MCF 10A (cell line): ENCODE measurements around the gene IL2RA. TPM values are rescaled to one million over a fixed set of nuclear protein-coding genes. Genes with fewer than 3 reads are reported as not detected.
"Not testable (repeated sequence)": the region's sequence is repeated elsewhere in the genome, so short reads cannot be mapped to it uniquely, and the experiment has no call there.

ENCODE experiments used
- BruUV-seq: library from RNA; stranded (reverse); fragments of 400-500 nt; replicated peaks from 2 replicates; lab custom pipeline; 2021; lab: Mats Ljungman, UMichigan
- CTCF ChIA-PET: fragments of 300-600 bp; sonication (Branson Sonifier 250); formaldehyde crosslinking; extraction: SDS; loops from one replicate; lab custom pipeline; 2021; ENCODE audit warnings: antibody characterized with exemption, inconsistent platforms; lab: Yijun Ruan, JAX
- POLR2A ChIA-PET: fragments of 300-600, 350-650 bp; sonication (Branson Sonifier 250); formaldehyde crosslinking; extraction: SDS; loops from one replicate; lab custom pipeline; 2020; ENCODE audit warnings: antibody characterized with exemption, inconsistent platforms; lab: Yijun Ruan, JAX
- DNase-seq: peaks from one replicate; pipeline ENCODE4 v3.0.0-alpha.2; 2018; ENCODE audit not compliant: unreplicated experiment
- H3K27ac Mint-ChIP-seq: one replicate; pipeline ENCODE4 v1.8.0; 2022; ENCODE audit warnings: mild to moderate bottlenecking, low read depth, mixed read lengths; ENCODE audit not compliant: unreplicated experiment
- H3K27me3 Mint-ChIP-seq: one replicate; pipeline ENCODE4 v1.8.0; 2022; ENCODE audit warnings: mixed read lengths; ENCODE audit not compliant: insufficient read depth, unreplicated experiment
- H3K36me3 Mint-ChIP-seq: one replicate; pipeline ENCODE4 v1.8.0; 2022; ENCODE audit warnings: mild to moderate bottlenecking, moderate library complexity, mixed read lengths; ENCODE audit not compliant: insufficient read depth, unreplicated experiment
- H3K4me1 Mint-ChIP-seq: one replicate; pipeline ENCODE4 v1.8.0; 2022; ENCODE audit warnings: mixed read lengths; ENCODE audit not compliant: insufficient read depth, unreplicated experiment
- H3K4me3 Mint-ChIP-seq: one replicate; pipeline ENCODE4 v1.8.0; 2022; ENCODE audit warnings: mild to moderate bottlenecking, moderate library complexity, mixed read lengths; ENCODE audit not compliant: unreplicated experiment
- H3K9me3 Mint-ChIP-seq: one replicate; pipeline ENCODE4 v1.8.0; 2022; ENCODE audit warnings: mixed read lengths; ENCODE audit not compliant: unreplicated experiment
- CTCF ChIP-seq: fragments of 200-600 bp; IDR thresholded peaks from one replicate; pipeline ENCODE4 v1.8.0; 2022; ENCODE audit warnings: antibody characterized with exemption, mild to moderate bottlenecking; ENCODE audit not compliant: unreplicated experiment
- intact Hi-C: fragments of 100-400 bp; cut with micrococcal nuclease; formaldehyde crosslinking; loops from 2 replicates; pipeline ENCODE4 v1.14.1; 2022
- total RNA-seq: library from RNA; stranded (reverse); gene quantifications from 2 replicates; pipeline ENCODE4 v1.2.3, GENCODE V29; 2022

The IL2RA gene
- total RNA-seq, 1 experiment from 2014 or later, result not detected

- intact Hi-C loops, result no loop called here
- ChIA-PET CTCF (no interaction called here), POLR2A (no interaction called here)
Observed at GRCh38 chr10:6045878-6046772, 16.0 kb downstream of the IL2RA start.

GRCh38 chr10:6045314-6045848 lies 16.8 kb downstream of the IL2RA start:
- no peak for DNase-seq
- Mint-ChIP-seq H3K4me3 (no peak overlapping the region), H3K27ac (no peak overlapping the region), H3K27me3 (peaks cover 90% of the 10 kb centered on the region), H3K9me3 (no peaks in the 10 kb centered on the region), H3K36me3 (no peaks in the 10 kb centered on the region), H3K4me1 (peaks cover under 1% of the 10 kb centered on the region)
- ChIA-PET POLR2A (no interaction called here), CTCF (no interaction called here)
- BruUV-seq, result no TSS peak
- intact Hi-C loops, result no loop called here
- no peak for TF ChIP-seq CTCF

More at GRCh38 chr10:6045878-6046772, 16.0 kb downstream of the IL2RA start:
- no TSS peak for BruUV-seq
- no peak for DNase-seq
- Mint-ChIP-seq H3K27me3 (peaks cover 96% of the 10 kb centered on the region), H3K4me1 (peaks cover 6% of the 10 kb centered on the region), H3K36me3 (no peaks in the 10 kb centered on the region), H3K9me3 (no peaks in the 10 kb centered on the region), H3K27ac (no peak overlapping the region), H3K4me3 (no peak overlapping the region)
- TF ChIP-seq CTCF, result no peak

DNA sequence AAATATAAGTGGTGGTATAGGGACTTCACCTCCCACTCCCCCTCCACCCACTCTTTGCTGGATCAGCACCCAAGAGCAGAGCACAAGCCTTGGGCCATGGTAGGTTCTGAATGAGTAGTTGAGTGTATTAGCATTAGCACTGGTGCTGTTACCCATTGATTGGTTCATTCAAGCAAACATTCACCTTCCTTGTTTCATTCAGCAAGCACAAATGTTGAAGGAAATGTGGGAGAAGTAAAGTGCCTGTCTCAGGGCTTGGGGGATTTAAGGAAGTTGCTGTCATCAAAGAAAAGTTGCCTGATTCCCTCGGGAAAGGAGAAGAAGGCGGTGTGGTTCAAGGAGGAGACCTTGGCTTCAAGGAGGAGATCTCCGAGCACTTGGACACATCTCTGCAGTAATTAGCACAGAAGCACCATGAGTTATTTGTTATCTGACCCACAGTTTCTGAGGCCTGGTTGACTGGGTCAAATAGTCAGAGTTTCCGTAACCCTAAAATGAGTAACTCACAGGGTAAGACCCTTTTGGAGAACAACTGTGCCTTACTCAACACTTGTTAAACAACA lies 17.3 kb downstream of the IL2RA start:
- no TSS peak for BruUV-seq
- intact Hi-C loops, result no loop called here
- Mint-ChIP-seq H3K27ac (no peak overlapping the region), H3K4me3 (no peak overlapping the region), H3K36me3 (no peaks in the 10 kb centered on the region), H3K27me3 (peaks cover 90% of the 10 kb centered on the region), H3K9me3 (no peaks in the 10 kb centered on the region), H3K4me1 (no peaks in the 10 kb centered on the region)
- no peak for DNase-seq
- ChIA-PET CTCF (no interaction called here), POLR2A (no interaction called here)
- no peak for TF ChIP-seq CTCF

- DNase-seq, result no peak
- CTCF ChIA-PET, result no interaction called here
- intact Hi-C loops, result no loop called here
- Mint-ChIP-seq H3K4me1 (no peaks in the 10 kb centered on the region), H3K36me3 (no peaks in the 10 kb centered on the region), H3K4me3 (no peak overlapping the region), H3K27ac (no peak overlapping the region), H3K9me3 (peaks cover 3% of the 10 kb centered on the region), H3K27me3 (peaks cover 90% of the 10 kb centered on the region)
- no peak for TF ChIP-seq CTCF
- BruUV-seq, result no TSS peak
- POLR2A ChIA-PET, result no interaction called here
Observed at GRCh38 chr10:6044060-6044459, 18.1 kb downstream of the IL2RA start.

DNA sequence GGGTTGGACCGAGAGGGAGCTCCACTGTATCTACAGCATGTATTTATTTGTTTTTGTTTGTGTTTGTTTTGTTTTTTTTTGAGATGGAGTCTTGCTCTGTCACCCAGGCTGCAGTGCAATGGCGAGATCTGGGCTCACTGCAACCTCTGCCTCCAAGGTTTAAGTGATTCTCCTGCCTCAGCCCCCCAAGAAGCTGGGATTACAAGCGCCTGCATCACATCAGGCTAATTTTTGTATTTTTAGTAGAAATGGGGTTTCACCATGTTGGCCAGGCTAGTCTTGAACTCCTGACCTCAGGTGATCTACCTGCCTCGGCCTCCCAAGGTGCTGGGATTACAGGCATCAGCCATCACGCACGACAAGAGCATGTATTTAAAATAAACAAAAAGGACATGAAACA lies 18.8 kb downstream of the IL2RA start:
- H3K4me3 Mint-ChIP-seq, DNase-seq, intact Hi-C loops, H3K36me3 Mint-ChIP-seq, H3K27ac Mint-ChIP-seq, BruUV-seq, CTCF ChIA-PET, H3K4me1 Mint-ChIP-seq: not testable (repeated sequence)
- Mint-ChIP-seq H3K27me3 (peaks cover 90% of the 10 kb centered on the region), H3K9me3 (peaks cover 10% of the 10 kb centered on the region)
- POLR2A ChIA-PET, result interaction anchor here (0.8 kb wide), 1 partner anchor 849 kb away, joined by 3 read pairs; no protein-coding TSS in a partner anchor
